HCT116 (cell line): ENCODE results near the gene KRTAP10-1.

Experiments
- CEBPB ChIP-seq: IDR thresholded peaks from 2 replicates; pipeline ENCODE4 v1.6.1; 2012; ENCODE audit warnings: low read depth
- EZH2phosphoT487 ChIP-seq: fragments of 200-600 bp; IDR thresholded peaks from 2 replicates; pipeline ENCODE4 v1.6.1; 2018; ENCODE audit warnings: antibody characterized with exemption, borderline replicate concordance
- POLR2AphosphoS5 ChIP-seq: IDR thresholded peaks from 2 replicates; pipeline ENCODE4 v1.6.1; 2011; ENCODE audit warnings: mild to moderate bottlenecking, low read depth, low read length, moderate library complexity
- RAD21 ChIP-seq: IDR thresholded peaks from 2 replicates; pipeline ENCODE4 v1.6.1; 2012; ENCODE audit warnings: low read depth, mild to moderate bottlenecking
- YY1 ChIP-seq: IDR thresholded peaks from 2 replicates; pipeline ENCODE4 v1.6.1; 2011; ENCODE audit warnings: low read length, low read depth, moderate library complexity, mild to moderate bottlenecking; ENCODE audit not compliant: insufficient replicate concordance; ENCODE audit errors: extremely low read depth
- TF ChIP-seq, protein P1 (sequence below), 3 experiments: fragments of 200-600 bp in 1 of 3; sonication (generic) in 1 of 3; IDR thresholded peaks in 2 of 3; conservative IDR thresholded peaks in 1 of 3; 2 replicates each; pipeline ENCODE4 v1.5.1; 2012 to 2017; ENCODE audit warnings: low read depth in 2 of 3, low read length in 2 of 3, antibody characterized with exemption in 1 of 3, borderline replicate concordance in 1 of 3, control low read depth in 1 of 3, mild to moderate bottlenecking in 1 of 3, mixed read lengths in 1 of 3, mixed run types in 1 of 3, moderate library complexity in 1 of 3; ENCODE audit not compliant: insufficient read depth in 1 of 3
- TF ChIP-seq, protein P2 (sequence below): IDR thresholded peaks from 2 replicates; pipeline ENCODE4 v1.6.1; 2012
- TF ChIP-seq, protein P3 (sequence below): IDR thresholded peaks from 2 replicates; pipeline ENCODE4 v1.6.1; 2011; ENCODE audit warnings: mild to moderate bottlenecking, low read length, moderate library complexity; ENCODE audit not compliant: insufficient replicate concordance; ENCODE audit errors: extremely low read depth

DNA sequence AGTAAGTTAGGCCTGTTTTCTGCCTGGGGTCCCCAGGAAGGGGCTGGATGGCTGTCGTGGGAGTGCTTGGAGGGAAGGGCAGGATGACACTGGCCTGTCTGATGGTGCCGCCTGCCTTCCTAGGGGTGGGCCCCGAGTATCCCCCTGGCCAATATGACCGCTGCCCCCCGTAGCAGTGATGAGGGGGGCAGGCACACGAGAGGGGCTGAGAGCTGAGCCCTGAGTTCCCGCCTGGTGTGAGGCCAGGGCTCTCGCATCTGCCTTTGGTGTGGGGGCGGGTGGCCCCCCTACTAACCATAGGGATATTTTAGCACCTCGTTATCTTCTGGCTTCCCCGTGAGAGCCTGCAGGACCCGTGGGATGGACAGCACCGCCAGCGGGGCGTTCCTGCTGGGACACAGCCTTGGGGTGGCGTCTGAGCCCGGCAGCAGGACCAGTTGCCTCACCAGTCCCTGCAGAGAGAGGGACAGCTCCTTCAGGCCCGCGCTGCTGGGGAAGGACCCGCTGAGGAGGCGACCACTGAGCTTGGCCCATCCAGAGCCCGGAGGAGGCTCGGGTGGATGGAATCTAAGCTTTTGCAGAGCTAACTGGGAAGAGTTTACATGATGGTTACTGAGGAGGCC, 10.4 kb downstream of the KRTAP10-1 start:
- TF ChIP-seq RAD21 (no peak), YY1 (no peak), POLR2AphosphoS5 (no peak), EZH2phosphoT487 (no peak), CEBPB (no peak)
- TF ChIP-seq, protein P1, sequence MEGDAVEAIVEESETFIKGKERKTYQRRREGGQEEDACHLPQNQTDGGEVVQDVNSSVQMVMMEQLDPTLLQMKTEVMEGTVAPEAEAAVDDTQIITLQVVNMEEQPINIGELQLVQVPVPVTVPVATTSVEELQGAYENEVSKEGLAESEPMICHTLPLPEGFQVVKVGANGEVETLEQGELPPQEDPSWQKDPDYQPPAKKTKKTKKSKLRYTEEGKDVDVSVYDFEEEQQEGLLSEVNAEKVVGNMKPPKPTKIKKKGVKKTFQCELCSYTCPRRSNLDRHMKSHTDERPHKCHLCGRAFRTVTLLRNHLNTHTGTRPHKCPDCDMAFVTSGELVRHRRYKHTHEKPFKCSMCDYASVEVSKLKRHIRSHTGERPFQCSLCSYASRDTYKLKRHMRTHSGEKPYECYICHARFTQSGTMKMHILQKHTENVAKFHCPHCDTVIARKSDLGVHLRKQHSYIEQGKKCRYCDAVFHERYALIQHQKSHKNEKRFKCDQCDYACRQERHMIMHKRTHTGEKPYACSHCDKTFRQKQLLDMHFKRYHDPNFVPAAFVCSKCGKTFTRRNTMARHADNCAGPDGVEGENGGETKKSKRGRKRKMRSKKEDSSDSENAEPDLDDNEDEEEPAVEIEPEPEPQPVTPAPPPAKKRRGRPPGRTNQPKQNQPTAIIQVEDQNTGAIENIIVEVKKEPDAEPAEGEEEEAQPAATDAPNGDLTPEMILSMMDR (IDR thresholded peaks at IDR 0.05 in 2 of 3, conservative IDR thresholded peaks at IDR 0.05 in 1 of 3; ENCODE audit: borderline replicate concordance in 1 of 3, insufficient read depth in 1 of 3, low read depth in 2 of 3, low read length in 2 of 3): no peak
- TF ChIP-seq, protein P2, sequence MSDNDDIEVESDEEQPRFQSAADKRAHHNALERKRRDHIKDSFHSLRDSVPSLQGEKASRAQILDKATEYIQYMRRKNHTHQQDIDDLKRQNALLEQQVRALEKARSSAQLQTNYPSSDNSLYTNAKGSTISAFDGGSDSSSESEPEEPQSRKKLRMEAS: no peak
- TF ChIP-seq, protein P3, sequence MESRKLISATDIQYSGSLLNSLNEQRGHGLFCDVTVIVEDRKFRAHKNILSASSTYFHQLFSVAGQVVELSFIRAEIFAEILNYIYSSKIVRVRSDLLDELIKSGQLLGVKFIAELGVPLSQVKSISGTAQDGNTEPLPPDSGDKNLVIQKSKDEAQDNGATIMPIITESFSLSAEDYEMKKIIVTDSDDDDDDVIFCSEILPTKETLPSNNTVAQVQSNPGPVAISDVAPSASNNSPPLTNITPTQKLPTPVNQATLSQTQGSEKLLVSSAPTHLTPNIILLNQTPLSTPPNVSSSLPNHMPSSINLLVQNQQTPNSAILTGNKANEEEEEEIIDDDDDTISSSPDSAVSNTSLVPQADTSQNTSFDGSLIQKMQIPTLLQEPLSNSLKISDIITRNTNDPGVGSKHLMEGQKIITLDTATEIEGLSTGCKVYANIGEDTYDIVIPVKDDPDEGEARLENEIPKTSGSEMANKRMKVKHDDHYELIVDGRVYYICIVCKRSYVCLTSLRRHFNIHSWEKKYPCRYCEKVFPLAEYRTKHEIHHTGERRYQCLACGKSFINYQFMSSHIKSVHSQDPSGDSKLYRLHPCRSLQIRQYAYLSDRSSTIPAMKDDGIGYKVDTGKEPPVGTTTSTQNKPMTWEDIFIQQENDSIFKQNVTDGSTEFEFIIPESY: no peak
